GM18867 (cell line): ENCODE measurements around the gene LCE1A.

Experiments
- ATAC-seq: cut with Tn5 transposase; IDR thresholded peaks from one replicate; pipeline ENCODE4 v1.9.1; 2021; ENCODE audit warnings: mild to moderate bottlenecking, moderate library complexity; ENCODE audit not compliant: unreplicated experiment

Gene LCE1A

GRCh38 chr1:152827173-152827572, at the start of gene LCE1A:
LCE1A (plus strand) TSS chr1:152827473; CDS start chr1:152827473, 0 bp downstream.
- no peak for ATAC-seq

GRCh38 chr1:152777510-152778137, 49.6 kb upstream of the LCE1A start:
- no peak for ATAC-seq

GRCh38 chr1:152783095-152783494, 44.2 kb upstream of the LCE1A start:
- no peak for ATAC-seq

GRCh38 chr1:152786077-152786476, 41.2 kb upstream of the LCE1A start, which contains the start of gene LCE1E:
LCE1E (plus strand) TSS chr1:152786257; CDS start chr1:152787300, 1,043 bp downstream.
- no peak for ATAC-seq

- no peak for ATAC-seq
Observed at GRCh38 chr1:152795686-152796085, 31.6 kb upstream of the LCE1A start.

GRCh38 chr1:152796421-152796820, 30.9 kb upstream of the LCE1A start, which contains the start of gene LCE1D:
LCE1D (plus strand) TSS chr1:152796721; CDS start chr1:152797795, 1,074 bp downstream.
- ATAC-seq = no peak

GRCh38 chr1:152801333-152801732, 25.9 kb upstream of the LCE1A start:
- ATAC-seq = no peak

GRCh38 chr1:152806576-152806975, 20.7 kb upstream of the LCE1A start, which contains the start of gene LCE1C:
LCE1C (minus strand) TSS chr1:152806651; CDS start chr1:152805478, 1,173 bp downstream.
- ATAC-seq = no peak

GRCh38 chr1:152811050-152811449, 16.2 kb upstream of the LCE1A start:
- ATAC-seq = no peak

- ATAC-seq = no peak
Observed at GRCh38 chr1:152811671-152812070, 15.6 kb upstream of the LCE1A start, which contains the start of gene LCE1B. LCE1B (plus strand) TSS chr1:152811971; CDS start chr1:152812447, 476 bp downstream.

GRCh38 chr1:152817309-152817708, 10.0 kb upstream of the LCE1A start:
- ATAC-seq = no peak

GRCh38 chr1:152823294-152823693, 4.0 kb upstream of the LCE1A start:
- ATAC-seq = no peak

GRCh38 chr1:152824964-152825363, 2.3 kb upstream of the LCE1A start:
- no peak for ATAC-seq

GRCh38 chr1:152836870-152837269, 9.6 kb downstream of the LCE1A start:
- ATAC-seq = no peak

GRCh38 chr1:152842556-152842955, 15.3 kb downstream of the LCE1A start, which contains the start of gene LCE6A:
LCE6A (plus strand) TSS chr1:152842856; CDS start chr1:152843521, 665 bp downstream.
- no peak for ATAC-seq

- no peak for ATAC-seq
Observed at GRCh38 chr1:152855661-152856060, 28.4 kb downstream of the LCE1A start.

GRCh38 chr1:152858062-152858461, 30.8 kb downstream of the LCE1A start:
- no peak for ATAC-seq

GRCh38 chr1:152859696-152860095, 32.4 kb downstream of the LCE1A start, which contains the start of gene LCE7A:
LCE7A (plus strand) TSS chr1:152859996; CDS start chr1:152860698, 702 bp downstream.
- ATAC-seq = no peak

GRCh38 chr1:152860129-152860528, 32.9 kb downstream of the LCE1A start:
- no peak for ATAC-seq

GRCh38 chr1:152861374-152861773, 34.1 kb downstream of the LCE1A start:
- no peak for ATAC-seq

- ATAC-seq = no peak
Observed at GRCh38 chr1:152864443-152864842, 37.2 kb downstream of the LCE1A start.

- no peak for ATAC-seq
Observed at GRCh38 chr1:152866321-152866720, 39.0 kb downstream of the LCE1A start.
